Gastrocnemius medialis (tissue), 4 donors: ENCODE data around the gene FAM13A.

Experiments used
- POLR2A ChIP-seq, 2 donors: fragments of 450-650 bp; IDR thresholded peaks; one replicate each; pipeline ENCODE4 v1.6.1; 2017; ENCODE audit warnings: antibody characterized with exemption in 2 of 2, mild to moderate bottlenecking in 2 of 2, moderate library complexity in 2 of 2
- TF ChIP-seq, protein P1 (sequence below), 5 experiments: fragments of 450-650 bp in 3 of 5; fragments of 200-600 bp in 2 of 5; sonication (generic) in 2 of 5; IDR thresholded peaks in 4 of 5; conservative IDR thresholded peaks in 1 of 5; 1 replicate in 4 of 5; 2 replicates in 1 of 5; pipeline ENCODE4 v1.5.1; 2016 to 2019; ENCODE audit warnings: antibody characterized with exemption in 5 of 5, mild to moderate bottlenecking in 3 of 5, moderate library complexity in 3 of 5

DNA sequence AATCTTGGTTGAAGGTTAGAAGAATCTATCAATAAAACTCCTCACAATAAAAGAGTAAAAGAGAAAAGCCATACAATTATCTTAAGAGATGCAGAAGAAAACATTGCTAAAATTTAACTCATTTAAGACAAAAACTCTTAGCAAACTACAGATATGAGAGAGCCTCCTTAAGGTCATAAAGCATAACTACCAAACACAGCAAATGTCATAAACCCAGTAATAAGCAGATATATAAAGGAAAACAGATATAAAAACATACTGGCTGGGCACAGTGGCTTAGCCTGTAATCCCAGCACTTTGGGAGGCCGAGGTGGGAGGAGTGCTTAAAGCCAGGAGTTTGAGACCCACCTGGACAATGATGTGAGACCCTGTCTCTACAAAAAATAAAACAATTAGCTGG is 165.3 kb downstream of the FAM13A start:
- TF ChIP-seq POLR2A (IDR thresholded peaks at IDR 0.05) = no peak
- TF ChIP-seq, protein P1, sequence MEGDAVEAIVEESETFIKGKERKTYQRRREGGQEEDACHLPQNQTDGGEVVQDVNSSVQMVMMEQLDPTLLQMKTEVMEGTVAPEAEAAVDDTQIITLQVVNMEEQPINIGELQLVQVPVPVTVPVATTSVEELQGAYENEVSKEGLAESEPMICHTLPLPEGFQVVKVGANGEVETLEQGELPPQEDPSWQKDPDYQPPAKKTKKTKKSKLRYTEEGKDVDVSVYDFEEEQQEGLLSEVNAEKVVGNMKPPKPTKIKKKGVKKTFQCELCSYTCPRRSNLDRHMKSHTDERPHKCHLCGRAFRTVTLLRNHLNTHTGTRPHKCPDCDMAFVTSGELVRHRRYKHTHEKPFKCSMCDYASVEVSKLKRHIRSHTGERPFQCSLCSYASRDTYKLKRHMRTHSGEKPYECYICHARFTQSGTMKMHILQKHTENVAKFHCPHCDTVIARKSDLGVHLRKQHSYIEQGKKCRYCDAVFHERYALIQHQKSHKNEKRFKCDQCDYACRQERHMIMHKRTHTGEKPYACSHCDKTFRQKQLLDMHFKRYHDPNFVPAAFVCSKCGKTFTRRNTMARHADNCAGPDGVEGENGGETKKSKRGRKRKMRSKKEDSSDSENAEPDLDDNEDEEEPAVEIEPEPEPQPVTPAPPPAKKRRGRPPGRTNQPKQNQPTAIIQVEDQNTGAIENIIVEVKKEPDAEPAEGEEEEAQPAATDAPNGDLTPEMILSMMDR (IDR thresholded peaks at IDR 0.05 in 4 of 5, conservative IDR thresholded peaks at IDR 0.05 in 1 of 5) = no peak
